Esophagus muscularis mucosa (tissue), 4 donors: Measurements from ENCODE around the gene CORO6. TPM values are rescaled to one million over a fixed set of nuclear protein-coding genes. Genes with fewer than 3 reads are reported as not detected.

Source experiments
- DNase-seq: peaks from one replicate; pipeline ENCODE4 v3.0.0-alpha.2; 2017; ENCODE audit errors: extremely low spot score
- H3K27ac ChIP-seq, 4 donors: fragments of 200-600 bp; sonication (generic); replicated peaks in 1 of 4; 1 replicate in 3 of 4; 2 replicates in 1 of 4; pipeline ENCODE4 v1.5.1; 2016 to 2019; ENCODE audit warnings: mild to moderate bottlenecking in 1 of 4
- H3K27me3 ChIP-seq, 4 donors: fragments of 200-600 bp; sonication (generic); one replicate each; pipeline versions ENCODE4 v1.5.1 to v1.6.0; 2016 to 2019
- H3K36me3 ChIP-seq, 4 donors: fragments of 200-600 bp; sonication (generic); one replicate each; pipeline ENCODE4 v1.5.1; 2016 to 2019
- H3K4me1 ChIP-seq, 4 donors: fragments of 200-600 bp; sonication (generic); one replicate each; pipeline ENCODE4 v1.5.1; 2016 to 2019
- H3K4me3 ChIP-seq, 4 donors: fragments of 200-600 bp; sonication (generic); 1 replicate in 2 of 4; 2 replicates in 2 of 4; pipeline ENCODE4 v1.5.1; 2016 to 2019; ENCODE audit warnings: mild to moderate bottlenecking in 4 of 4, moderate library complexity in 1 of 4
- H3K9me3 ChIP-seq, 4 donors: fragments of 200-600 bp; sonication (generic); 1 replicate in 3 of 4; 2 replicates in 1 of 4; pipeline ENCODE4 v1.5.1; 2016 to 2019
- EP300 ChIP-seq: sonication (generic); formaldehyde crosslinking; IDR thresholded peaks from one replicate; pipeline ENCODE4 v1.6.1; 2017; ENCODE audit warnings: antibody characterized with exemption
- POLR2A ChIP-seq: fragments of 450-650 bp; IDR thresholded peaks from one replicate; pipeline ENCODE4 v1.6.1; 2017; ENCODE audit warnings: antibody characterized with exemption, moderate library complexity, mild to moderate bottlenecking, low read depth
- POLR2AphosphoS5 ChIP-seq, 2 donors: sonication (generic); formaldehyde crosslinking; IDR thresholded peaks; one replicate each; pipeline ENCODE4 v1.6.1; 2017; ENCODE audit warnings: antibody characterized with exemption in 2 of 2
- WGBS: methylation state at CpG from one replicate; pipeline ENCODE4 v1.1.5; 2018; 5-methylcytosine and 5-hydroxymethylcytosine counted together
- intact Hi-C: fragments of 100-400 bp; cut with DNase I; formaldehyde crosslinking; loops from one replicate; pipeline ENCODE4 v1.15.1; 2023
- total RNA-seq, 4 donors: library from RNA; depleted of rRNA; stranded (reverse); fragments of >200 nt; gene quantifications; one replicate each; pipeline versions ENCODE4 v1.1.0 to v1.2.1, GENCODE V29; 2016
- TF ChIP-seq, protein P1 (sequence below), 3 experiments: fragments of 200-600 bp in 2 of 3; fragments of 450-650 bp in 1 of 3; sonication (generic) in 2 of 3; IDR thresholded peaks; one replicate each; pipeline ENCODE4 v1.5.1; 2017 to 2019; ENCODE audit warnings: antibody characterized with exemption in 3 of 3, mild to moderate bottlenecking in 2 of 3, moderate library complexity in 1 of 3

The CORO6 gene
- total RNA-seq, 4 donors from 2014 or later = 43.7 to 67.7 (median 46.9) TPM

DNA sequence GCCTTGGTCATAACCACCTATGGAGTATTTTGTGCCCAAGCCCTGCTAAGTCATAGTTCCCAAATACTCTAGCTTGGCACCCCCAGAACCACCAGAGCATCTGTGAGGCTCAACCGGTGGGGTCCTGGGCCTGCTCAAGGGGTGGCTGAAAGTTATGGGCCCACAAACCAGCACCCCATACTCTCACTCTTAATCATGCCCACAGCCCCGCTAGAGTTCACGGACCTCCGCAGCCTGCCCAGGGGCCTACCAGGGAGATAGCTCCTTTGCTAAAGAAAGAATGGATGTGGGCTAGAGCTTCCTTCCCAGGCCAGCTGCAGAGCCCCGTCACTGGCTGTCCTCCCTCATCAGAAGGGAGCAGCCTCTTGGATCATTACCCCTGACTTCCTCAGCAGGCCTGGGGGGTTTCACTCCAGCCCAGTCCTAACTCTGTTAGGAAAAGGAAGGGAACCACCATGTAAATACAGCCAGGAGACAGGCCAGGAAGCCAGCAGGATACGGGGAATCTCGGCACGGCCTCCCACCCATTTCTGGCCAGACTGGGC, 34.6 kb downstream of the CORO6 start:
- H3K9me3 ChIP-seq = no peaks in the 10 kb centered on the region
- peak overlapping the region; percentile 85 to 99 (median 88) for H3K4me3 ChIP-seq
- peaks cover 0 to 7% (median 6%) of the 10 kb centered on the region in 4 donors for H3K36me3 ChIP-seq
- H3K27me3 ChIP-seq = no peaks in the 10 kb centered on the region
- 33% methylated on average over 3 of the region's 8 CpGs for WGBS
- intact Hi-C loops = loop anchor here (5.0 kb wide), 1 partner anchor 39 kb away; no protein-coding TSS in a partner anchor
- H3K27ac ChIP-seq = peak overlapping the region; percentile 85 to 94 (median 88)
- DNase-seq = no peak
- TF ChIP-seq POLR2A = no peak
- TF ChIP-seq, protein P1, sequence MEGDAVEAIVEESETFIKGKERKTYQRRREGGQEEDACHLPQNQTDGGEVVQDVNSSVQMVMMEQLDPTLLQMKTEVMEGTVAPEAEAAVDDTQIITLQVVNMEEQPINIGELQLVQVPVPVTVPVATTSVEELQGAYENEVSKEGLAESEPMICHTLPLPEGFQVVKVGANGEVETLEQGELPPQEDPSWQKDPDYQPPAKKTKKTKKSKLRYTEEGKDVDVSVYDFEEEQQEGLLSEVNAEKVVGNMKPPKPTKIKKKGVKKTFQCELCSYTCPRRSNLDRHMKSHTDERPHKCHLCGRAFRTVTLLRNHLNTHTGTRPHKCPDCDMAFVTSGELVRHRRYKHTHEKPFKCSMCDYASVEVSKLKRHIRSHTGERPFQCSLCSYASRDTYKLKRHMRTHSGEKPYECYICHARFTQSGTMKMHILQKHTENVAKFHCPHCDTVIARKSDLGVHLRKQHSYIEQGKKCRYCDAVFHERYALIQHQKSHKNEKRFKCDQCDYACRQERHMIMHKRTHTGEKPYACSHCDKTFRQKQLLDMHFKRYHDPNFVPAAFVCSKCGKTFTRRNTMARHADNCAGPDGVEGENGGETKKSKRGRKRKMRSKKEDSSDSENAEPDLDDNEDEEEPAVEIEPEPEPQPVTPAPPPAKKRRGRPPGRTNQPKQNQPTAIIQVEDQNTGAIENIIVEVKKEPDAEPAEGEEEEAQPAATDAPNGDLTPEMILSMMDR (IDR thresholded peaks at IDR 0.05) = no peak
- no peak for TF ChIP-seq EP300
- no peak for TF ChIP-seq POLR2AphosphoS5 (IDR thresholded peaks at IDR 0.05)
- peaks cover 80 to 90% (median 87%) of the 10 kb centered on the region in 4 donors for H3K4me1 ChIP-seq

DNA sequence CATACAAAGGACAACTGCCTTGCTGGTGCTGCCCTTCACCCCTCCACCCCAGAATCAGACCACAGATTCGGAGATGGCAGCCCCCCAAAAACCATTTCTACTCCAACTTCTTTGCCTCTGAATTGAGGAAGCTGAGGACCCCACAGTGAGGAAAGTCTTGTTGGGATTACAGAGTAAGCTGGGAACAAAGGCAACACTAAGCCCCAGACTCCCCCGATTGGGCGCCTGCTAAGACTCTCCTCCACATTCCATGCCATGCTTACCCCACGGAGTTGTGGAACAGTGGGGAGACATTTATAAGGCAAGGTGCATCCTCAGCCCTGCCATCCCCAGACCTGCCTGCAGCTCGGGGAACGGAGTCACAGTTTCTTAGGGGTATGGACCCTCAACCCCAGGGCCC, 35.1 kb downstream of the CORO6 start:
- Histone ChIP-seq H3K27ac (peak overlapping the region; percentile 85 to 94 (median 88)), H3K36me3 (peaks cover 3 to 12% (median 11%) of the 10 kb centered on the region in 4 donors), H3K4me1 (peaks cover 80 to 92% (median 88%) of the 10 kb centered on the region in 4 donors), H3K27me3 (no peaks in the 10 kb centered on the region), H3K9me3 (no peaks in the 10 kb centered on the region), H3K4me3 (peak overlapping the region; percentile 85 to 99 (median 88))
- intact Hi-C loops = loop anchor here (5.0 kb wide), 1 partner anchor 40 kb away; no protein-coding TSS in a partner anchor
- DNase-seq = no peak
- no peak for TF ChIP-seq POLR2AphosphoS5 (IDR thresholded peaks at IDR 0.05)
- no peak for TF ChIP-seq EP300
- TF ChIP-seq POLR2A = no peak
- TF ChIP-seq, protein P1 (IDR thresholded peaks at IDR 0.05) = no peak
- 79% methylated on average over 6 of the region's 6 CpGs for WGBS

DNA sequence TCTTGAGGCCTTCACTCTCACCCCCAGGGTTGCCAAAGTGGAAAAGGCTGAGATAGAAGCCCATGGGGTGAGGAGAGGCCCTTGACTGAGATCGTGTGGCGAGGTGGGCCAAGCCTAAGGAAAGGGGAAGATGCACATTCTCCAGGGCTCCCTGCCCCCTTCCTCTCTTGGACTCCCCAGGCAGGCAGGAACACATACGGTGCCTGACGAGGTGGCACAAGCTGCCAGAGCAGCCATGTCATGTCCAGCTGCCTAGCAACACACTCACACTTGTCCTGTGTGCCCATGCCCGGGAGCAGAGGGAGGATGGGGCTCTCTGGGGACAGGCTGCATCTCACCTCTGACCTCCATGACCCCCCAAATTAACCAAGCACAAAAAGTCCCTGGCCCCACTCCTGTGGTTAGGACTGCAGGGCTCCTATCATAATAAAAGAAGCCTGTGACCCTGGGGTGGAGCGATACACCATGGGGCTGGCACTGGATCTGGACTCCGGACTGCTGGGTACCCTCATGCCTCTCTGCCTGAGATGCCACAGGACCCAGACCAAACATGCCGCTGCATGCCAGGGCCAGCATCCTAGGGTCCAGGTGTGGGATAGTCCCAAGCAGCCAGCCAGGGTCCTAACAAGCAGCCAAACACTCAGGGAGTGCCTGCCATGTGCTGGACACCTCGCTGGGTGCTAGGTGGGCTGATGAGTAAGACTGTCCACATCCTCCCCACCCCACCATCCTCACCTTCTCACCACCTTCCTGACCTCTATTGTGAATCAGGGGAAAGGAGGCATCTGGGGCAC, 35.8 kb downstream of the CORO6 start:
- no peaks in the 10 kb centered on the region for H3K9me3 ChIP-seq
- peak overlapping the region; percentile 85 to 99 (median 88) for H3K4me3 ChIP-seq
- peaks cover 10 to 19% (median 18%) of the 10 kb centered on the region in 4 donors for H3K36me3 ChIP-seq
- 81% methylated on average over 5 of the region's 9 CpGs for WGBS
- DNase-seq = no peak
- TF ChIP-seq POLR2A (no peak), EP300 (no peak), POLR2AphosphoS5 (IDR thresholded peaks at IDR 0.05) (no peak)
- TF ChIP-seq, protein P1 (IDR thresholded peaks at IDR 0.05) = no peak
- peak overlapping the region; percentile 85 to 94 (median 88) for H3K27ac ChIP-seq
- H3K27me3 ChIP-seq = no peaks in the 10 kb centered on the region
- H3K4me1 ChIP-seq = peaks cover 73 to 92% (median 85%) of the 10 kb centered on the region in 4 donors
- intact Hi-C loops = loop anchor here (5.0 kb wide), 1 partner anchor 40 kb away; no protein-coding TSS in a partner anchor

DNA sequence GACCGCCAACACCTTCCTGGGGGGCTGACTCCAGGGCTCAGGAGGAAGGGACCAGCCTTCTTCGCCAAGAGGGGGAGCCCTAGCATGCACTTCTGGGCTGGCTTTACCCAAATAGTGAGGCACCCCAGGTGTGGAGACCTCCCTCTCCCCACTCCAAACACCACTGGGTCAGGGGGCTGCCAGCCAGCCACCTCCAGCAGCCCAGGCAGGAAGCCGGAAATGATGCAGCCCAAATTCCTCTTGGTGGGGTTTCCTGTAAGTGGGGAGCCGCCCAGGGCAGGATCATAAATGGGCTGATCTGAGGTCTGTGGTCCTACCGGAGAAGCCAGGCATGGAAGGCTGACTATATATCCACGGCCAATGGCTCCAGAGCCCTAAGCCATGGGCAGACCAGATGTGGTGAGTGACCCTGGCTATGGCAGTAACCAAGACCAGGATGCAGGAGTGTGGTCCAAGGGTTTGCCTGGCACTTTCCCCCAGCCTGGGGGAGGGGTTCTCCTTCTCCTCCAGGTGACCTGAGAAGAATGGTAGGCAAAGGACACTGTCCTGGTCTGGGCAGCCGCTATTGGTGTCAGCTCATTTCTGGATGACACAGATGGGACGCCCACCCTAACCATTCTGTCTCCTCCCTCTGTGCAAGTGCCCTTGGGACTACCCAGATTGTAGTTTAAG, 37.5 kb downstream of the CORO6 start:
- no peak for DNase-seq
- Histone ChIP-seq H3K9me3 (no peaks in the 10 kb centered on the region), H3K27me3 (no peaks in the 10 kb centered on the region), H3K4me3 (peak overlapping the region; percentile 32 to 50 (median 36)), H3K36me3 (peaks cover 16 to 34% (median 32%) of the 10 kb centered on the region in 4 donors), H3K4me1 (peaks cover 64 to 92% (median 81%) of the 10 kb centered on the region in 4 donors), H3K27ac (peak overlapping the region; percentile 75 to 90 (median 82))
- TF ChIP-seq EP300 (no peak), POLR2A (no peak), POLR2AphosphoS5 (IDR thresholded peaks at IDR 0.05) (peak; percentile 46 to 57)
- TF ChIP-seq, protein P1 (IDR thresholded peaks at IDR 0.05) = peak in 1 of 3 experiments; percentile 6
- 52% methylated on average over 5 of the region's 8 CpGs for WGBS
- intact Hi-C loops = loop anchor here (5.0 kb wide), 1 partner anchor 42 kb away; no protein-coding TSS in a partner anchor
